Mesenchymal stem cell (in vitro differentiated cells and primary cell): ENCODE data around the gene EXOC3.

Experiments
- DNase-seq: peaks from one replicate; pipeline ENCODE4 v3.0.0-alpha.2; 2013
- H2AFZ ChIP-seq: one replicate; pipeline ENCODE4 v1.6.1; 2013; ENCODE audit warnings: low read depth, mild to moderate bottlenecking, control low read depth, inconsistent platforms, low read length, moderate library complexity
- H2AK5ac ChIP-seq: 2 replicates; pipeline ENCODE4 v1.6.1; 2013; ENCODE audit warnings: low read length, moderate library complexity, mild to moderate bottlenecking, inconsistent platforms; ENCODE audit not compliant: severe bottlenecking
- H2BK120ac ChIP-seq: one replicate; pipeline ENCODE4 v1.6.1; 2013; ENCODE audit warnings: low read depth, mild to moderate bottlenecking, inconsistent platforms, low read length, moderate library complexity
- H2BK12ac ChIP-seq, 2 experiments: one replicate each; pipeline ENCODE4 v1.6.1; 2013; ENCODE audit warnings: inconsistent platforms in 2 of 2, low read length in 2 of 2, mild to moderate bottlenecking in 2 of 2, moderate library complexity in 2 of 2, control low read depth in 1 of 2
- H2BK15ac ChIP-seq: one replicate; pipeline ENCODE4 v1.6.1; 2013; ENCODE audit warnings: mild to moderate bottlenecking, low read depth, inconsistent platforms; ENCODE audit not compliant: poor library complexity, severe bottlenecking
- H2BK5ac ChIP-seq: 2 replicates; pipeline ENCODE4 v1.6.1; 2013; ENCODE audit warnings: low read depth, mild to moderate bottlenecking, low read length, control low read depth, inconsistent platforms; ENCODE audit not compliant: poor library complexity, severe bottlenecking
- H3K14ac ChIP-seq, 2 experiments: one replicate each; pipeline ENCODE4 v1.6.1; 2013; ENCODE audit warnings: inconsistent platforms in 2 of 2, low read length in 2 of 2, control low read depth in 1 of 2, mild to moderate bottlenecking in 1 of 2, moderate library complexity in 1 of 2
- H3K18ac ChIP-seq, 2 experiments: one replicate each; pipeline ENCODE4 v1.6.1; 2013; ENCODE audit warnings: inconsistent platforms in 2 of 2, low read length in 2 of 2, control low read depth in 1 of 2, low read depth in 1 of 2, mild to moderate bottlenecking in 1 of 2
- H3K23ac ChIP-seq, 2 experiments: one replicate each; pipeline ENCODE4 v1.6.1; 2013; ENCODE audit warnings: inconsistent platforms in 2 of 2, low read length in 2 of 2, mild to moderate bottlenecking in 2 of 2, moderate library complexity in 2 of 2, control low read depth in 1 of 2
- H3K27ac ChIP-seq: 2 replicates; pipeline ENCODE4 v1.5.1; 2013; ENCODE audit warnings: mild to moderate bottlenecking, moderate library complexity, low read length, control low read depth, inconsistent platforms; ENCODE audit not compliant: poor library complexity, severe bottlenecking
- H3K27me3 ChIP-seq, 2 experiments: 2 replicates each; pipeline versions ENCODE4 v1.6.1 to v1.7.0; 2013; ENCODE audit warnings: low read length in 2 of 2, mild to moderate bottlenecking in 2 of 2, moderate library complexity in 2 of 2, control low read depth in 1 of 2, inconsistent platforms in 1 of 2; ENCODE audit not compliant: control insufficient read depth in 1 of 2, insufficient read depth in 1 of 2
- H3K36me3 ChIP-seq, 2 experiments: 2 replicates each; pipeline versions ENCODE4 v1.6.1 to v1.7.0; 2013; ENCODE audit warnings: low read length in 2 of 2, control low read depth in 1 of 2, inconsistent platforms in 1 of 2, low read depth in 1 of 2, mild to moderate bottlenecking in 1 of 2; ENCODE audit not compliant: insufficient read depth in 2 of 2, control insufficient read depth in 1 of 2
- H3K4ac ChIP-seq, 2 experiments: one replicate each; pipeline ENCODE4 v1.6.1; 2013; ENCODE audit warnings: inconsistent platforms in 2 of 2, low read length in 2 of 2, mild to moderate bottlenecking in 2 of 2, moderate library complexity in 2 of 2, control low read depth in 1 of 2, low read depth in 1 of 2
- H3K4me1 ChIP-seq: 2 replicates; pipeline ENCODE4 v1.6.1; 2013; ENCODE audit warnings: low read depth, low read length, control low read depth; ENCODE audit not compliant: control insufficient read depth, insufficient read depth
- H3K4me2 ChIP-seq: 2 replicates; pipeline ENCODE4 v1.6.1; 2013; ENCODE audit warnings: low read length, mild to moderate bottlenecking, inconsistent platforms; ENCODE audit not compliant: poor library complexity, severe bottlenecking
- H3K4me3 ChIP-seq, 2 experiments: 2 replicates each; pipeline versions ENCODE4 v1.5.1 to v1.7.0; 2013; ENCODE audit warnings: low read length in 2 of 2, mild to moderate bottlenecking in 2 of 2, control low read depth in 1 of 2, low read depth in 1 of 2; ENCODE audit not compliant: insufficient read depth in 1 of 2
- H3K79me1 ChIP-seq: replicated peaks from 2 replicates; pipeline ENCODE4 v1.6.1; 2013; ENCODE audit warnings: mild to moderate bottlenecking, control low read depth, low read length, inconsistent platforms; ENCODE audit not compliant: poor library complexity, severe bottlenecking
- H3K9ac ChIP-seq: 2 replicates; pipeline ENCODE4 v1.7.0; 2013; ENCODE audit warnings: mild to moderate bottlenecking, low read length, moderate library complexity
- H3K9me3 ChIP-seq: 2 replicates; pipeline ENCODE4 v1.7.0; 2013; ENCODE audit warnings: mild to moderate bottlenecking, low read length; ENCODE audit not compliant: control insufficient read depth
- H4K8ac ChIP-seq: one replicate; pipeline ENCODE4 v1.6.1; 2013; ENCODE audit warnings: inconsistent platforms, mild to moderate bottlenecking, low read length, moderate library complexity
- H4K91ac ChIP-seq: one replicate; pipeline ENCODE4 v1.6.1; 2013; ENCODE audit warnings: mild to moderate bottlenecking, low read length, inconsistent platforms
- WGBS: methylation state at CpG from one replicate; pipeline ENCODE4 v1.1.7; 2013; ENCODE audit warnings: mixed read lengths; 5-methylcytosine and 5-hydroxymethylcytosine counted together

EXOC3 gene

DNA sequence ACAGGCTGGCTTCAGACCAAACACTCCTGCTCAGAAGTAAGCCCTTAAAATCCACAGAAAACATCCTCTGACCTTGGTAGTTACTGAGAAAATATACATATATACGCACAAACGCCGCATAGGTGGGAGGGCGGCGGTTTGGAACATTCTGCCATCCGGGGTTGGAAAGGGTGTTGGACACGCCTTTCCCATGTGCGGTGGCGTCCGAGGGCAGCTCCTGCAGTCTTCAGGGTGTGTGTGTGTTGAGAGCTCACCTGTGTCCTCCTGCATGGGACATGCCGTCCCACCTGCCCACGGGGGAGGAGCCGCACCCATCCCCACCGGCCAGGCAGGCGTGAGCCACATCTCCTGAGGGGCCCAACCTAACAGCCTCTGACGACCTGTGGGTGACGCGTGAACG, 53.1 kb downstream of the EXOC3 start:
- DNase-seq = no peak
- Histone ChIP-seq H3K14ac (no peak overlapping the region), H4K91ac (no peak overlapping the region), H3K27me3 (peaks cover 24 to 62% of the 10 kb centered on the region in 2 experiments), H3K4me3 (no peak overlapping the region), H3K79me1 (no peaks in the 10 kb centered on the region), H2AK5ac (no peak overlapping the region), H2AFZ (no peak overlapping the region), H3K4me1 (peaks cover 4% of the 10 kb centered on the region), H2BK12ac (no peak overlapping the region), H3K18ac (no peak overlapping the region), H2BK15ac (no peak overlapping the region), H3K9ac (no peak overlapping the region), H3K36me3 (no peaks in the 10 kb centered on the region), H2BK120ac (no peak overlapping the region), H3K9me3 (no peaks in the 10 kb centered on the region), H3K27ac (no peak overlapping the region), H3K4me2 (no peak overlapping the region), H4K8ac (no peak overlapping the region), H3K4ac (no peak overlapping the region), H2BK5ac (no peak overlapping the region), H3K23ac (no peak overlapping the region)
- WGBS = 24% methylated on average over 19 of the region's 19 CpGs

GRCh38 chr5:497090-497700, 54.2 kb downstream of the EXOC3 start:
- Histone ChIP-seq H3K27ac (no peak overlapping the region), H3K4me3 (no peak overlapping the region), H2BK5ac (no peak overlapping the region), H3K14ac (no peak overlapping the region), H4K91ac (no peak overlapping the region), H3K4me2 (no peak overlapping the region), H3K36me3 (no peaks in the 10 kb centered on the region), H3K4me1 (peaks cover 4% of the 10 kb centered on the region), H2BK120ac (no peak overlapping the region), H2BK15ac (no peak overlapping the region), H3K4ac (no peak overlapping the region), H3K27me3 (peaks cover 27 to 71% of the 10 kb centered on the region in 2 experiments), H3K9me3 (no peaks in the 10 kb centered on the region), H3K9ac (no peak overlapping the region), H2BK12ac (no peak overlapping the region), H2AK5ac (no peak overlapping the region), H3K18ac (no peak overlapping the region), H4K8ac (no peak overlapping the region), H3K23ac (no peak overlapping the region), H2AFZ (no peak overlapping the region), H3K79me1 (no peaks in the 10 kb centered on the region)
- 85% methylated on average over 22 of the region's 22 CpGs for WGBS
- DNase-seq = no peak

GRCh38 chr5:497871-498509, 55.0 kb downstream of the EXOC3 start:
- H3K4me1 ChIP-seq = peaks cover 4% of the 10 kb centered on the region
- no peak overlapping the region for H2BK12ac ChIP-seq
- H2AK5ac ChIP-seq = no peak overlapping the region
- H3K79me1 ChIP-seq = no peaks in the 10 kb centered on the region
- no peak overlapping the region for H3K14ac ChIP-seq
- no peak overlapping the region for H3K4ac ChIP-seq
- H3K36me3 ChIP-seq = no peaks in the 10 kb centered on the region
- no peak overlapping the region for H3K27ac ChIP-seq
- H2BK120ac ChIP-seq = no peak overlapping the region
- no peak overlapping the region for H2BK15ac ChIP-seq
- no peak overlapping the region for H2BK5ac ChIP-seq
- no peak overlapping the region for H3K18ac ChIP-seq
- no peak overlapping the region for H3K9ac ChIP-seq
- no peak overlapping the region for H3K4me3 ChIP-seq
- no peak overlapping the region for H2AFZ ChIP-seq
- peaks cover 24 to 72% of the 10 kb centered on the region in 2 experiments for H3K27me3 ChIP-seq
- 76% methylated on average over 40 of the region's 40 CpGs for WGBS
- H4K8ac ChIP-seq = no peak overlapping the region
- no peaks in the 10 kb centered on the region for H3K9me3 ChIP-seq
- no peak overlapping the region for H3K4me2 ChIP-seq
- no peak for DNase-seq
- no peak overlapping the region for H4K91ac ChIP-seq
- no peak overlapping the region for H3K23ac ChIP-seq

DNA sequence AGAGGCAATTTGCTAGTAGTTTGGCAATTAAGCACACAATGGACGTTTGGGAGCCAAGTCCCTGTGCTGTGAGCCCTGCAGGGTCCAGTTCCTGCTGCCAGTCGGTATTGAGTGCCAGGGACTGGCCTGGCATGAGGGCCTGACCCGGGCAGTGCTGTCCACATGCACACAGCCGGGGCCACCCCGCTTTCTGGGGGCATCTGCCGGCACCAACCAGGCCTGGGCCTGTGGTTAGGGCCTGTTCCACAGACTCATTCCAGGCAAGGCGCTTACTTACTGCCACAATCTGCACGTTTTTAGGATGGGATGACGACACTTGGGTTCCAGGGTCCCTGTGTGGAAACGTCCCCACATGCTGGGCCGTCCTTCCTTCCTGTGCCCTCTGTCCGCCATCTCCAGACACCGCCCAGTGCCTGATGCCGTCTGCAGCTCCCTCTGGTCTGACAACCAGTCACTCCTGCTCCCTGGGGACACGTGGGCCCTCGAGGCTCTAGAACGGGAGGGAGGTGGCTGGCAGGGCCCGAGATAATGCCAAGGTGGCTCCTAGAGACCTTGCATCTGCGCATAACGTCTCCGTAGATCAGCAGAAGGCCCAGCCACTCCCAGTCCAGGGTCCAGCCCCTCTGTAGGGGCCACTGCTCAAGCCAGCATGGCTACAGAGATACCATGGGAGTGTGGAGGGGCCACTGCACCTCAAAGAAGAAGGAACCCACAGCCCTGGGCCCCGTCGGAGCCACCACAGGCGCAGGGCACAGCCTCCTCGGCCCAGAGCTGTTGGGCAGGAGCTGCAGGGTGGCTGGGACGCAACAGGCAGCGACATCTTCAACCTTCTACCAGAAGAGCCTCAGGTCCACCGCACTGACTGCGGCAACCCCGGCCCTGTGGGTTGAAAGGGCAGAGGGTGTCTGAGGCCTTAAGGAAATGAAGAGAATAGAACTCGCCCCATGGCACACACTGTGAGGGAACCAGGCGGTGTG, 56.5 kb downstream of the EXOC3 start:
- Histone ChIP-seq H3K4me1 (peaks cover 4% of the 10 kb centered on the region), H3K27me3 (peaks cover 21 to 74% of the 10 kb centered on the region in 2 experiments), H3K4me2 (no peak overlapping the region), H3K9ac (no peak overlapping the region), H2BK5ac (no peak overlapping the region), H4K91ac (no peak overlapping the region), H3K14ac (no peak overlapping the region), H3K18ac (no peak overlapping the region), H3K79me1 (no peaks in the 10 kb centered on the region), H3K23ac (no peak overlapping the region), H2BK15ac (no peak overlapping the region), H2AFZ (no peak overlapping the region), H3K4me3 (no peak overlapping the region), H3K27ac (no peak overlapping the region), H3K36me3 (no peaks in the 10 kb centered on the region), H2BK12ac (no peak overlapping the region), H3K9me3 (no peaks in the 10 kb centered on the region), H2AK5ac (no peak overlapping the region), H2BK120ac (no peak overlapping the region), H3K4ac (no peak overlapping the region), H4K8ac (no peak overlapping the region)
- WGBS = 85% methylated on average over 32 of the region's 32 CpGs
- DNase-seq = no peak
